Adrenal gland (tissue), 5 donors: ENCODE results near the gene PHIP.

Experiments
- POLR2A ChIP-seq, 2 donors: fragments of 450-650 bp; IDR thresholded peaks; one replicate each; pipeline ENCODE4 v1.6.1; 2017; ENCODE audit warnings: antibody characterized with exemption in 2 of 2, mild to moderate bottlenecking in 2 of 2, moderate library complexity in 1 of 2
- TF ChIP-seq, protein P1 (sequence below), 6 experiments: fragments of 450-650 bp in 4 of 6; fragments of 200-600 bp in 2 of 6; sonication (generic) in 1 of 6; IDR thresholded peaks; 1 replicate in 5 of 6; 2 replicates in 1 of 6; pipeline versions ENCODE4 v1.5.1 to v1.8.0; 2016 to 2021; ENCODE audit warnings: antibody characterized with exemption in 6 of 6, mild to moderate bottlenecking in 2 of 6, moderate library complexity in 1 of 6
- donor health status: DM: no; HTN: no; CAD: no.

DNA sequence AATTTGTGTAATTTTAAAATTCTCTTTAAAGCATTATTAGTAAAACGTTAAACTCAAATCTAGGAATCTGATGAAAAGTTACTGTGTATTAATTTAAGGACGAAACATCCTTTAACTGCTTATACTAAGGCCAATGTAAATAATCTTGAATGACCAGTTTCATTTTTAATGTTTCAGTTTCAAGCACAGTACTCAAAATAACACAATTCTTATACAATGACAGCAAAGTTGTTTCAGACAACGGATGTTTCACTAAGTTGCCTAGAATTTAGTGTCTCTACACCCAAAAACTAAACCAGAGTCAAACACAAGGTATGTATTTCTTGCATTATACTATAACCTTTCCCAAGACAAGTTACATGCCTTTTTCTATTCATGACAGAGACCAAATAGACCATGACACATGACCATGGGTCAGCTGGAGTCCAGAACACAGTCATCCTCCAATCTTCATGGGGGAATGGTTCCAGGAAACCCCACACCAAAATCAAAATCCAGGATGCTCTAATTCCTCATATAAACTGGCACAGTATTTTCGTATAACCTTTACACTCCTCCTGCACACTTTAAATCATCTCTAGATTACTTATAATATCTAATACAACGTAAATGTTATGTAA is 7.7 kb downstream of the PHIP start:
- TF ChIP-seq, protein P1, sequence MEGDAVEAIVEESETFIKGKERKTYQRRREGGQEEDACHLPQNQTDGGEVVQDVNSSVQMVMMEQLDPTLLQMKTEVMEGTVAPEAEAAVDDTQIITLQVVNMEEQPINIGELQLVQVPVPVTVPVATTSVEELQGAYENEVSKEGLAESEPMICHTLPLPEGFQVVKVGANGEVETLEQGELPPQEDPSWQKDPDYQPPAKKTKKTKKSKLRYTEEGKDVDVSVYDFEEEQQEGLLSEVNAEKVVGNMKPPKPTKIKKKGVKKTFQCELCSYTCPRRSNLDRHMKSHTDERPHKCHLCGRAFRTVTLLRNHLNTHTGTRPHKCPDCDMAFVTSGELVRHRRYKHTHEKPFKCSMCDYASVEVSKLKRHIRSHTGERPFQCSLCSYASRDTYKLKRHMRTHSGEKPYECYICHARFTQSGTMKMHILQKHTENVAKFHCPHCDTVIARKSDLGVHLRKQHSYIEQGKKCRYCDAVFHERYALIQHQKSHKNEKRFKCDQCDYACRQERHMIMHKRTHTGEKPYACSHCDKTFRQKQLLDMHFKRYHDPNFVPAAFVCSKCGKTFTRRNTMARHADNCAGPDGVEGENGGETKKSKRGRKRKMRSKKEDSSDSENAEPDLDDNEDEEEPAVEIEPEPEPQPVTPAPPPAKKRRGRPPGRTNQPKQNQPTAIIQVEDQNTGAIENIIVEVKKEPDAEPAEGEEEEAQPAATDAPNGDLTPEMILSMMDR (IDR thresholded peaks at IDR 0.05) = no peak
- TF ChIP-seq POLR2A (IDR thresholded peaks at IDR 0.05) = no peak
